ENCODE data around the gene MEIS3.

GRCh38 chr19:47421244-47421786 lies 2.0 kb upstream of the MEIS3 start:
- TF ChIP-seq CTCF (IDR thresholded peaks at IDR 0.05; ENCODE audit: low read length) (no peak), EZH2 (IDR thresholded peaks at IDR 0.05; ENCODE audit: borderline replicate concordance, low read length) (no peak)

Measured in OCI-LY1 (cell line).